Activated naive CD8-positive, alpha-beta T cell treated with anti-CD3 and anti-CD28 coated beads for 36 hours (primary cell): ENCODE data around the gene MAGOHB. TPM values are rescaled to one million over a fixed set of nuclear protein-coding genes. Genes with fewer than 3 reads are reported as not detected.
A peak's percentile ranks its signal among the peaks of the same experiment; 100 is the strongest.
"Not testable (repeated sequence)": the region's sequence is repeated elsewhere in the genome, so short reads cannot be mapped to it uniquely, and the experiment has no call there.

ENCODE experiments used
- DNase-seq: peaks from one replicate; pipeline ENCODE4 v3.0.0; 2021
- H3K27ac Mint-ChIP-seq: one replicate; pipeline ENCODE4 v1.8.0; 2022; ENCODE audit warnings: mild to moderate bottlenecking, moderate library complexity, mixed read lengths
- H3K27me3 Mint-ChIP-seq: one replicate; pipeline ENCODE4 v1.8.0; 2022; ENCODE audit warnings: mild to moderate bottlenecking, mixed read lengths
- H3K36me3 Mint-ChIP-seq: one replicate; pipeline ENCODE4 v1.8.0; 2021; ENCODE audit warnings: mild to moderate bottlenecking, mixed read lengths
- H3K4me1 Mint-ChIP-seq: one replicate; pipeline ENCODE4 v1.8.0; 2021; ENCODE audit warnings: mixed read lengths
- H3K4me3 Mint-ChIP-seq: one replicate; pipeline ENCODE4 v1.8.0; 2022; ENCODE audit warnings: mild to moderate bottlenecking, moderate library complexity, mixed read lengths
- H3K9me3 Mint-ChIP-seq: one replicate; pipeline ENCODE4 v1.8.0; 2022; ENCODE audit warnings: mixed read lengths
- total RNA-seq, 2 experiments: library from RNA; stranded (reverse); gene quantifications; one replicate each; pipeline ENCODE4 v1.2.3, GENCODE V29; 2021

Gene MAGOHB
- total RNA-seq, 2 experiments from 2014 or later: 121 to 125 TPM

- Mint-ChIP-seq H3K4me3 (no peak overlapping the region), H3K9me3 (no peaks in the 10 kb centered on the region), H3K27ac (no peak overlapping the region), H3K4me1 (no peaks in the 10 kb centered on the region), H3K36me3 (no peaks in the 10 kb centered on the region), H3K27me3 (no peaks in the 10 kb centered on the region)
- DNase-seq: no peak
These were observed 7.9 kb upstream of the MAGOHB start for GRCh38 chr12:10621278-10621677.

GRCh38 chr12:10620078-10620779 is 6.8 kb upstream of the MAGOHB start:
- DNase-seq: no peak
- H3K4me1 Mint-ChIP-seq: peaks cover 1% of the 10 kb centered on the region
- H3K27ac Mint-ChIP-seq: no peak overlapping the region
- no peak overlapping the region for H3K4me3 Mint-ChIP-seq
- H3K27me3 Mint-ChIP-seq: no peaks in the 10 kb centered on the region
- H3K36me3 Mint-ChIP-seq: no peaks in the 10 kb centered on the region
- H3K9me3 Mint-ChIP-seq: no peaks in the 10 kb centered on the region

DNA sequence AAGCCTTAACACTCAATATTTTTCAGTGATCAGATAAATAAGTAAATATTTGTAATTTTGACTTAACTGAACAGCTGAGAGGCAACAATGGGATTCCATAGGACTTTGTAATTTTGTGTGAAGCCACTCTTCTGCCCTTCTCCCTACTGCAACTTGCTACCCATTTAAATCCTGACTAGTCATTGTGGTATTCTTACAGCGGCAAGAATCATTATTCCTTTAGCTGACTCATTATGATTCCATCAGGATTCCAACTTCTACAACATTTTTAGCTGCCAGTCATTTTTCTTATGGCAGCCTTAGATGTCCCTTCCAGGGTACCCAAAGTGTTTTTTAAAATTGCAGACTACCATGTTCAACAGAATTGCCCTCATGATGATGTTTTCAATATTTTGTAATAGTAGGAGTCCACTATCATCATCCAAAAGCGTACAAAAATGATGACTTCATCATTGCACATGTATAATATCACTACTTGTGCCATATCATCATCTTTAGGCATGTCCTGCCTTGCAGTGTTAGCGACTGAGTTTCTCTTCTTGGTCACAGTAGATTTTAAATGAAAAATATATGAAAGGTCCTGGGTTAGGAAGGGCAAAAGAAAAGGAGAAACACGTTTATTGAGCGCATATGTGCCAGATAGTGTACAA is 5.1 kb upstream of the MAGOHB start:
- Mint-ChIP-seq H3K36me3 (no peaks in the 10 kb centered on the region), H3K27ac (no peak overlapping the region), H3K4me3 (no peak overlapping the region), H3K27me3 (peaks cover 1% of the 10 kb centered on the region), H3K4me1 (peaks cover 5% of the 10 kb centered on the region), H3K9me3 (no peaks in the 10 kb centered on the region)
- DNase-seq: no peak

- H3K27ac Mint-ChIP-seq: no peak overlapping the region
These were observed 4.5 kb upstream of the MAGOHB start for GRCh38 chr12:10617863-10618262.

DNA sequence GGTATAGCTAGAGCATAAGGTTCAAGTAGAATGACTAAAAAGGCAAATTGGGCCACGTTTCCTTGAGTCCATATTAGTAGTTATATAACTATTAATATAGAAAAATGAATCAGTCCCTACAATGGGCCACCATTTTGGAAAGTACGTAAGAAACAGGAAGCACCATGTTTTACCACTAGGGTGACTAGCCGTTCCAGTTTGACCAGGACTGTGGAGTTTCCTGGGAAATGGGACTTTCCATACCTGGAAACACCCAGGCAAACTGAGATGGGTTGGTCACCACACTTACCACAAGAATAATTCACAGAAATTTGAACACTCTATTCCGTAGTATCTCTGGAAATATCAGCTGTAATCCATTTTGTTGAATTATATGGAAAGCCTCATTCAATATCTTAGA is 2.1 kb upstream of the MAGOHB start:
- H3K4me3 Mint-ChIP-seq: no peak overlapping the region
- no peak for DNase-seq
- peaks cover 4% of the 10 kb centered on the region for H3K27me3 Mint-ChIP-seq
- no peaks in the 10 kb centered on the region for H3K9me3 Mint-ChIP-seq
- no peak overlapping the region for H3K27ac Mint-ChIP-seq
- peaks cover 18% of the 10 kb centered on the region for H3K4me1 Mint-ChIP-seq
- peaks cover 20% of the 10 kb centered on the region for H3K36me3 Mint-ChIP-seq

More at GRCh38 chr12:10617863-10618262, 4.5 kb upstream of the MAGOHB start:
- peaks cover 4% of the 10 kb centered on the region for H3K27me3 Mint-ChIP-seq
- no peak overlapping the region for H3K4me3 Mint-ChIP-seq
- no peaks in the 10 kb centered on the region for H3K9me3 Mint-ChIP-seq
- DNase-seq: no peak
- H3K4me1 Mint-ChIP-seq: peaks cover 5% of the 10 kb centered on the region
- H3K36me3 Mint-ChIP-seq: peaks cover 1% of the 10 kb centered on the region

- H3K27ac Mint-ChIP-seq: peak overlapping the region; percentile 99
- H3K9me3 Mint-ChIP-seq: no peaks in the 10 kb centered on the region
- H3K4me3 Mint-ChIP-seq: peak overlapping the region; percentile 92
- peaks cover 27% of the 10 kb centered on the region for H3K36me3 Mint-ChIP-seq
- peaks cover 4% of the 10 kb centered on the region for H3K27me3 Mint-ChIP-seq
- no peak for DNase-seq
- peaks cover 23% of the 10 kb centered on the region for H3K4me1 Mint-ChIP-seq
These were observed 604 bp upstream of the MAGOHB start for GRCh38 chr12:10614056-10614370.

GRCh38 chr12:10612984-10613348 is 443 bp downstream of the MAGOHB start:
- Mint-ChIP-seq H3K36me3 (peaks cover 28% of the 10 kb centered on the region), H3K27me3 (peaks cover 4% of the 10 kb centered on the region), H3K4me1 (peaks cover 29% of the 10 kb centered on the region), H3K9me3 (no peaks in the 10 kb centered on the region), H3K4me3 (peak overlapping the region; percentile 92), H3K27ac (peak overlapping the region; percentile 99)
- DNase-seq: no peak

GRCh38 chr12:10612110-10612509 is 1.3 kb downstream of the MAGOHB start:
- no peaks in the 10 kb centered on the region for H3K9me3 Mint-ChIP-seq
- peak overlapping the region; percentile 99 for H3K27ac Mint-ChIP-seq
- peak overlapping the region; percentile 92 for H3K4me3 Mint-ChIP-seq
- H3K36me3 Mint-ChIP-seq: peaks cover 31% of the 10 kb centered on the region
- peaks cover 30% of the 10 kb centered on the region for H3K4me1 Mint-ChIP-seq
- H3K27me3 Mint-ChIP-seq: peaks cover 4% of the 10 kb centered on the region
- no peak for DNase-seq

GRCh38 chr12:10611258-10611657 is 2.2 kb downstream of the MAGOHB start:
- not testable (repeated sequence) for DNase-seq, H3K27me3 Mint-ChIP-seq, H3K27ac Mint-ChIP-seq, H3K9me3 Mint-ChIP-seq
- Mint-ChIP-seq H3K4me1 (peaks cover 30% of the 10 kb centered on the region), H3K4me3 (peak overlapping the region; percentile 40), H3K36me3 (peaks cover 33% of the 10 kb centered on the region)

DNA sequence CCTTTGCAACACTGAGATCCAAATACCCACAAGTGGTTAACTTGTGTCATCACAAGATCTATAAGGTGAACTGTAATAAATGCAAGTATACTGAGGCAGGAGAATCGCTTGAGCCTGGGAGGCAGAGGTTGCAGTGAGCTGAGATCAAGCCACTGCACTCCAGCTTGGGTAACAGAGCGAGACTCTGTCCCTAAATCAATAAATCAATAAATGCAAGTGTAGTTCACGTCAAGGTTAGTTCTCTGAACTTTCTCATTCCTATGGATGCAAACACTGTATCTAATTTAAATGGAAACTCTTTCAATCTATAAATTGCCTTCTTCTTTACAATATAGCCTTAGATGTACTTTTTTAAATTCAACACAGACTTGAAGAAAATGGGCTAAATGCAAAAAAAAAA is 3.2 kb downstream of the MAGOHB start:
- peaks cover 35% of the 10 kb centered on the region for H3K36me3 Mint-ChIP-seq
- peaks cover 4% of the 10 kb centered on the region for H3K27me3 Mint-ChIP-seq
- H3K9me3 Mint-ChIP-seq: no peaks in the 10 kb centered on the region
- no peak overlapping the region for H3K4me3 Mint-ChIP-seq
- H3K4me1 Mint-ChIP-seq: peaks cover 32% of the 10 kb centered on the region
- no peak for DNase-seq
- no peak overlapping the region for H3K27ac Mint-ChIP-seq

GRCh38 chr12:10607885-10608458 is 5.4 kb downstream of the MAGOHB start:
- H3K27ac Mint-ChIP-seq: no peak overlapping the region

DNA sequence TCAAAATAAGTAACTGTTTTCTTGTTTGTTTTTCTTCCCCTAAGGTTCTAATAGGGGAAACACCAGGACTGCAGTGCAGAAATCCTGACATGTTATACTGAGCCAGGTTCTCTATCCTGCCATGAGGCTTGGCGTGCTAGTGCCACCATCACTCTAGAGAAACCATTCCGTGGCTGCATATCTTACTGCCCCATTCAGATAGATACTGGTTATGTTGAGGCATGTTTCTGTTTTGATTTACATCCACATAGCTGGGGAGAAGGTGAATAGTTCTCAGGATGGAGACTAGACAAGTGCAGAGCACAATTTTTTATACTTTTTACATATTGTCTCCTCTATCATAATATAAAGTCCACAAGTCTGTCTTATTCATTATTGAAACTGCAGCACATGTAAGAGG is 11.5 kb downstream of the MAGOHB start:
- Mint-ChIP-seq H3K4me1 (peaks cover 11% of the 10 kb centered on the region), H3K36me3 (peaks cover 18% of the 10 kb centered on the region), H3K4me3 (no peak overlapping the region), H3K27me3 (no peaks in the 10 kb centered on the region), H3K9me3 (no peaks in the 10 kb centered on the region), H3K27ac (no peak overlapping the region)
- no peak for DNase-seq

More at GRCh38 chr12:10607885-10608458, 5.4 kb downstream of the MAGOHB start:
- H3K36me3 Mint-ChIP-seq: peaks cover 46% of the 10 kb centered on the region
- no peaks in the 10 kb centered on the region for H3K9me3 Mint-ChIP-seq
- peaks cover 32% of the 10 kb centered on the region for H3K4me1 Mint-ChIP-seq
- H3K4me3 Mint-ChIP-seq: no peak overlapping the region
- no peaks in the 10 kb centered on the region for H3K27me3 Mint-ChIP-seq
- DNase-seq: no peak

DNA sequence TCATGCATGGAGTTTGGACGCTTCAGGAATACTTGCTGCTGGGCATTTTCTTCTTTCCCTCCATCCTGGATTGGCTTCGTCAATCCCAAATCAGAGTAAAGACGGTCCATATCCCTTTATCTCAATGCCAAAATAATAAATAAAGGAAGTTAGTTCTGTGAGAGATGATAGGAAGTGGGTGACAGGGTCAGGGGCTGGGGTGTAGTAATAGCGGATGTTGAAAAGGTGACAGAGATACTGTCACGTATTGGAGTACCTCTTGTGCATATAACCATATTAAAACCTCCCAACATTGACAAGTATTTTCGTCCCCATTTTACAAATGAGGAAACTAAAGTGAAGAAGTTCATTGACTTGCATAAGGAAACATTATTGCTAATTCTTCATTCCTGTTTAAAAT is 12.4 kb downstream of the MAGOHB start:
- peaks cover 13% of the 10 kb centered on the region for H3K4me1 Mint-ChIP-seq
- H3K9me3 Mint-ChIP-seq: no peaks in the 10 kb centered on the region
- no peaks in the 10 kb centered on the region for H3K27me3 Mint-ChIP-seq
- DNase-seq: no peak
- H3K27ac Mint-ChIP-seq: no peak overlapping the region
- H3K4me3 Mint-ChIP-seq: no peak overlapping the region
- peaks cover 21% of the 10 kb centered on the region for H3K36me3 Mint-ChIP-seq

- Mint-ChIP-seq H3K4me1 (peaks cover 2% of the 10 kb centered on the region), H3K27ac (no peak overlapping the region), H3K36me3 (peaks cover 16% of the 10 kb centered on the region), H3K9me3 (no peaks in the 10 kb centered on the region), H3K4me3 (no peak overlapping the region), H3K27me3 (no peaks in the 10 kb centered on the region)
- no peak for DNase-seq
These were observed 17.5 kb downstream of the MAGOHB start for GRCh38 chr12:10595881-10596280.

GRCh38 chr12:10590966-10591365 is 22.4 kb downstream of the MAGOHB start:
- Mint-ChIP-seq H3K9me3 (no peaks in the 10 kb centered on the region), H3K4me1 (peaks cover under 1% of the 10 kb centered on the region), H3K27ac (no peak overlapping the region), H3K27me3 (no peaks in the 10 kb centered on the region), H3K36me3 (peaks cover 21% of the 10 kb centered on the region), H3K4me3 (no peak overlapping the region)
- no peak for DNase-seq

DNA sequence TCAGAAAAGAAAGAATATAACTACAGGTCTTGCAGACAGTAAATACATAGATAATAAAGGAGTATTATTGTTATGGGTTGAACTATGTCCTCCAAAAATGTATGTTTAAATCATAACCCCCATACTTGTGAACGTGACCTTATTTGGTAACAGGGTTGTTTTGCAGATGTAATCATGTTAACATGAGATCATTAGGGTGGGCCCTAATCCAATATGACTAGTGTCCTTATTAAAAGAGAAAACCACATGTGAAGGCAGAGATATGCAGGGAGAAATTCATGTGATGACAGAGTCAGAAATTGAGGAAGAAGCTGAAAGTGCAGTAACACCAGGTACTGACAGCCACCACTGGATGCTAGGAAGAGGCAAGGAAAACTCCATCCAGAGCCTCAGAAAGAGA is 29.0 kb downstream of the MAGOHB start:
- Mint-ChIP-seq H3K4me1 (no peaks in the 10 kb centered on the region), H3K4me3 (no peak overlapping the region), H3K36me3 (peaks cover 45% of the 10 kb centered on the region), H3K27me3 (no peaks in the 10 kb centered on the region), H3K9me3 (peaks cover 4% of the 10 kb centered on the region), H3K27ac (no peak overlapping the region)
- no peak for DNase-seq
